GM12878 (cell line): ENCODE results near the gene ARHGAP26. TPM values are rescaled to one million over a fixed set of nuclear protein-coding genes. Genes with fewer than 3 reads are reported as not detected.

Experiments
- ATAC-seq: fragments of 200-7000 bp; cut with Tn5 transposase; 3 replicates; pipeline ENCODE4 v1.9.1; 2020; ENCODE audit warnings: mild to moderate bottlenecking, moderate library complexity
- BruUV-seq: library from RNA; stranded (reverse); fragments of 400-500 nt; replicated peaks from 2 replicates; lab custom pipeline; 2021; lab: Mats Ljungman, UMichigan
- CTCF ChIA-PET: fragments of 300-600 bp; sonication (Branson Sonifier 250); formaldehyde crosslinking; extraction: SDS; loops from one replicate; lab custom pipeline; 2021; ENCODE audit warnings: inconsistent platforms; lab: Yijun Ruan, JAX
- POLR2A ChIA-PET: fragments of 350-600 bp; formaldehyde crosslinking; extraction: SDS; loops from one replicate; lab custom pipeline; 2021; ENCODE audit warnings: inconsistent platforms; lab: Charles Lee
- RAD21 ChIA-PET: fragments of 300-600 bp; sonication (Branson Sonifier 250); formaldehyde crosslinking; loops from one replicate; lab custom pipeline; 2023; ENCODE audit warnings: antibody characterized with exemption; ENCODE audit not compliant: unreplicated experiment; lab: Charles Lee
- SMC1A ChIA-PET: fragments of 300-600 bp; sonication (Branson Sonifier 250); formaldehyde crosslinking; loops from one replicate; lab custom pipeline; 2023; ENCODE audit not compliant: unreplicated experiment, uncharacterized antibody; lab: Charles Lee
- DNase-seq: peaks from one replicate; pipeline ENCODE4 v3.0.0-alpha.2; 2011; ENCODE audit warnings: low read depth, low spot score
- FAIRE-seq: peaks from 3 replicates; lab custom pipeline; 2011; peaks lifted over from hg19 to GRCh38; lab: Jason Lieb, UNC
- H2AFZ ChIP-seq: 2 replicates; pipeline ENCODE4 v1.6.0; 2011; ENCODE audit warnings: low read depth, low read length, control low read depth; ENCODE audit not compliant: control insufficient read depth
- H3K27ac ChIP-seq: 2 replicates; pipeline ENCODE4 v1.5.1; 2011; ENCODE audit warnings: control low read depth; ENCODE audit not compliant: control insufficient read depth, insufficient read depth
- H3K27me3 ChIP-seq, 2 experiments: replicated peaks in 1 of 2; 2 replicates each; pipeline versions ENCODE4 v1.6.0 to v1.6.1; 2011; ENCODE audit warnings: low read length in 1 of 2; ENCODE audit not compliant: control insufficient read depth in 2 of 2, insufficient read depth in 2 of 2
- H3K36me3 ChIP-seq, 2 experiments: 2 replicates each; pipeline ENCODE4 v1.5.1; 2011; ENCODE audit warnings: low read length in 1 of 2; ENCODE audit not compliant: control insufficient read depth in 2 of 2, insufficient read depth in 2 of 2
- H3K4me1 ChIP-seq: 2 replicates; pipeline ENCODE4 v1.6.1; 2011; ENCODE audit warnings: mild to moderate bottlenecking, low read length, moderate library complexity, mixed read lengths; ENCODE audit not compliant: control insufficient read depth, insufficient read depth
- H3K4me2 ChIP-seq: 2 replicates; pipeline ENCODE4 v1.6.0; 2011; ENCODE audit warnings: control low read depth; ENCODE audit not compliant: control insufficient read depth, insufficient read depth
- H3K4me3 ChIP-seq: fragments of 200-600 bp; sonication (generic); 2 replicates; pipeline ENCODE4 v1.5.1; 2016
- H3K79me2 ChIP-seq: 2 replicates; pipeline ENCODE4 v1.6.0; 2011; ENCODE audit warnings: low read length; ENCODE audit not compliant: control insufficient read depth, insufficient read depth
- H3K9ac ChIP-seq: 2 replicates; pipeline ENCODE4 v1.8.0; 2011; ENCODE audit warnings: low read length, control low read depth, mixed read lengths; ENCODE audit not compliant: control insufficient read depth, insufficient read depth
- H3K9me3 ChIP-seq: replicated peaks from 3 replicates; pipeline ENCODE4 v1.5.1; 2011; ENCODE audit warnings: mild to moderate bottlenecking, low read length; ENCODE audit not compliant: control insufficient read depth, insufficient read depth
- H4K20me1 ChIP-seq: 2 replicates; pipeline ENCODE4 v1.6.0; 2011; ENCODE audit not compliant: control insufficient read depth, insufficient read depth
- CBX5 ChIP-seq: sonication (generic); IDR thresholded peaks from 2 replicates; pipeline ENCODE4 v1.6.1; 2016; ENCODE audit warnings: low read depth, moderate library complexity, mild to moderate bottlenecking, inconsistent platforms
- TBL1XR1 ChIP-seq: IDR thresholded peaks from 2 replicates; pipeline ENCODE4 v1.6.1; 2012; ENCODE audit warnings: low read depth, low read length, improper control_type of control experiment
- WGBS: methylation state at CpG from one replicate; pipeline ENCODE4 v1.1.6; 2016; ENCODE audit warnings: low lambda C conversion rate; ENCODE audit not compliant: insufficient replicate concordance, insufficient coverage; ENCODE audit errors: missing lambda C conversion rate; 5-methylcytosine and 5-hydroxymethylcytosine counted together
- in situ Hi-C: fragments of 300-500 bp; cut with MboI; formaldehyde crosslinking; loops from 9 replicates; pipeline ENCODE4 v1.14.3; 2018; ENCODE audit warnings: mixed read lengths
- intact Hi-C: fragments of 100-400 bp; cut with micrococcal nuclease; formaldehyde crosslinking; loops from one replicate; pipeline ENCODE4 v1.14.2; 2022; ENCODE audit not compliant: unreplicated experiment
- polyA plus RNA-seq, 11 experiments: library from polyadenylated mRNA; depleted of rRNA in 4 of 11; unstranded in 6 of 11; stranded (reverse) in 5 of 11; fragments of >200 nt; fragmentation: Nextera tagmentation in 4 of 11; fragmentation: Illumina TruSeq in 1 of 11; extraction: Ambion mirVana in 4 of 11; extraction: Trizol in 1 of 11; gene quantifications; 1 replicate in 1 of 11; 2 replicates in 10 of 11; pipeline versions ENCODE4 v1.2.1 to v1.2.3, GENCODE V29; 2011 to 2016; ENCODE audit warnings: inconsistent platforms in 2 of 11, missing spikeins in 2 of 11, low read depth in 1 of 11
- total RNA-seq, 4 experiments: library from RNA; depleted of rRNA in 3 of 4; stranded (reverse); fragments of >200 nt in 3 of 4; fragmentation: Illumina TruSeq in 1 of 4; extraction: Trizol in 1 of 4; gene quantifications; 2 replicates each; pipeline versions ENCODE4 v1.2.1 to v1.2.3, GENCODE V29; 2013 to 2021
- TF ChIP-seq, protein P1 (sequence below): IDR thresholded peaks from 2 replicates; pipeline ENCODE4 v1.6.1; 2012; ENCODE audit warnings: mild to moderate bottlenecking, low read depth, low read length
- TF ChIP-seq, protein P2 (sequence below): fragments of 450-650 bp; IDR thresholded peaks from 2 replicates; pipeline ENCODE4 v1.6.1; 2017; ENCODE audit warnings: mild to moderate bottlenecking, moderate library complexity

The ARHGAP26 gene
- total and polyA plus RNA-seq, 10 of the 15 experiments (the other 5 are each of a cell fraction or from before 2014, with no cell fraction given) = 9.4 to 41.5 (median 19.3) TPM

DNA sequence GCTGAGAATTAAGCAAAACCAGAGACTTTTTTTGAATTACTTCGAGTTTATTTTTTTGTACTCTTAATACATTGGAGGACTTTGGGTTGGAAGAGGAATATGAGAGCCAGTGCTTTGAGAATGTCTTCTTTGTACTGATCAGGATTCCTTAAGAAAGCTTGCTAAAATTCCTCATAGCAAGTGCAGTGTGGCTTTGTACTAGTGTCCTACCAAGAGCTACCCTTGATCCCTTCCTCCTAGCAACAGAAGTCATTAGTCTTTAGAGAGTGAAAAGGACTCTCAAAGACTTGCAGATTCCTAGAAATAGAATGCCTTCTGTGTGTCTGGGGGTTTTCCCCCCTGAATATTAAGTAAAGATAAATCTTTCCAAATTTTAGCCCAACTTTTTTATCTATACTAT lies 276.1 kb downstream of the ARHGAP26 start (continued):
- TF ChIP-seq, protein P1, sequence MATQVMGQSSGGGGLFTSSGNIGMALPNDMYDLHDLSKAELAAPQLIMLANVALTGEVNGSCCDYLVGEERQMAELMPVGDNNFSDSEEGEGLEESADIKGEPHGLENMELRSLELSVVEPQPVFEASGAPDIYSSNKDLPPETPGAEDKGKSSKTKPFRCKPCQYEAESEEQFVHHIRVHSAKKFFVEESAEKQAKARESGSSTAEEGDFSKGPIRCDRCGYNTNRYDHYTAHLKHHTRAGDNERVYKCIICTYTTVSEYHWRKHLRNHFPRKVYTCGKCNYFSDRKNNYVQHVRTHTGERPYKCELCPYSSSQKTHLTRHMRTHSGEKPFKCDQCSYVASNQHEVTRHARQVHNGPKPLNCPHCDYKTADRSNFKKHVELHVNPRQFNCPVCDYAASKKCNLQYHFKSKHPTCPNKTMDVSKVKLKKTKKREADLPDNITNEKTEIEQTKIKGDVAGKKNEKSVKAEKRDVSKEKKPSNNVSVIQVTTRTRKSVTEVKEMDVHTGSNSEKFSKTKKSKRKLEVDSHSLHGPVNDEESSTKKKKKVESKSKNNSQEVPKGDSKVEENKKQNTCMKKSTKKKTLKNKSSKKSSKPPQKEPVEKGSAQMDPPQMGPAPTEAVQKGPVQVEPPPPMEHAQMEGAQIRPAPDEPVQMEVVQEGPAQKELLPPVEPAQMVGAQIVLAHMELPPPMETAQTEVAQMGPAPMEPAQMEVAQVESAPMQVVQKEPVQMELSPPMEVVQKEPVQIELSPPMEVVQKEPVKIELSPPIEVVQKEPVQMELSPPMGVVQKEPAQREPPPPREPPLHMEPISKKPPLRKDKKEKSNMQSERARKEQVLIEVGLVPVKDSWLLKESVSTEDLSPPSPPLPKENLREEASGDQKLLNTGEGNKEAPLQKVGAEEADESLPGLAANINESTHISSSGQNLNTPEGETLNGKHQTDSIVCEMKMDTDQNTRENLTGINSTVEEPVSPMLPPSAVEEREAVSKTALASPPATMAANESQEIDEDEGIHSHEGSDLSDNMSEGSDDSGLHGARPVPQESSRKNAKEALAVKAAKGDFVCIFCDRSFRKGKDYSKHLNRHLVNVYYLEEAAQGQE = no peak
- no peak for TF ChIP-seq CBX5
- TF ChIP-seq TBL1XR1 = no peak

DNA sequence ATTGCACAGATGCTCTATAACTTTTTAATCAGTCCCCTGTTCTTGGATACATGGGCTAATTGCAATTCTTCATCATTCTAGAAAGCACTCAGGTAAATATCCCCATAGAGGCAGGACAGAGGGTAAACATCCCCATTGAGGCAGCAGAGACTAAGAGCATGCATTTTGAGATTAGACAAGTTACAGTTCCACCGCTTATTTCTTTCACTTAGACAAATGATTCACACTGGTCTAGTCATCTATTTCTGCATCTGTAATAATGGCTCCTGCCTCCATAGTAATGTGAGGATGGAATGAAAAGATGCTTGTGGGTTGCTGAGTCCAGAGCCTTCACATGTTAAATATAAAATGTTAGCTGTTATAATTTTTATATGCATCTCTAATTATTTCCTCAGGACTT lies 276.9 kb downstream of the ARHGAP26 start:
- FAIRE-seq = no peak
- intact Hi-C loops = no loop called here
- ATAC-seq = no peak; the same call in 2 of the 3 replicates

More for the DNA sequence above, 276.9 kb downstream of the ARHGAP26 start:
- 38% methylated on average over 1 of the region's 1 CpG for WGBS
- no peaks in the 10 kb centered on the region for H3K27me3 ChIP-seq
- H4K20me1 ChIP-seq = no peaks in the 10 kb centered on the region
- H3K27ac ChIP-seq = no peak overlapping the region
- ChIA-PET RAD21 (no interaction called here), CTCF (no interaction called here), SMC1A (interaction anchor here (1.3 to 24.2 kb wide), 3 partner anchors 8 to 23 kb away, joined by 3 to 441 read pairs (median 4); no protein-coding TSS in a partner anchor)
- peaks cover 0 to 3% of the 10 kb centered on the region in 2 experiments; a peak in 1 of 4 replicates for H3K36me3 ChIP-seq
- H3K4me2 ChIP-seq = no peak overlapping the region
- H3K4me1 ChIP-seq = peaks cover 7% of the 10 kb centered on the region
- in situ Hi-C loops = no loop called here
- no peak overlapping the region for H2AFZ ChIP-seq
- no peak for TF ChIP-seq CBX5
- TF ChIP-seq, protein P2, sequence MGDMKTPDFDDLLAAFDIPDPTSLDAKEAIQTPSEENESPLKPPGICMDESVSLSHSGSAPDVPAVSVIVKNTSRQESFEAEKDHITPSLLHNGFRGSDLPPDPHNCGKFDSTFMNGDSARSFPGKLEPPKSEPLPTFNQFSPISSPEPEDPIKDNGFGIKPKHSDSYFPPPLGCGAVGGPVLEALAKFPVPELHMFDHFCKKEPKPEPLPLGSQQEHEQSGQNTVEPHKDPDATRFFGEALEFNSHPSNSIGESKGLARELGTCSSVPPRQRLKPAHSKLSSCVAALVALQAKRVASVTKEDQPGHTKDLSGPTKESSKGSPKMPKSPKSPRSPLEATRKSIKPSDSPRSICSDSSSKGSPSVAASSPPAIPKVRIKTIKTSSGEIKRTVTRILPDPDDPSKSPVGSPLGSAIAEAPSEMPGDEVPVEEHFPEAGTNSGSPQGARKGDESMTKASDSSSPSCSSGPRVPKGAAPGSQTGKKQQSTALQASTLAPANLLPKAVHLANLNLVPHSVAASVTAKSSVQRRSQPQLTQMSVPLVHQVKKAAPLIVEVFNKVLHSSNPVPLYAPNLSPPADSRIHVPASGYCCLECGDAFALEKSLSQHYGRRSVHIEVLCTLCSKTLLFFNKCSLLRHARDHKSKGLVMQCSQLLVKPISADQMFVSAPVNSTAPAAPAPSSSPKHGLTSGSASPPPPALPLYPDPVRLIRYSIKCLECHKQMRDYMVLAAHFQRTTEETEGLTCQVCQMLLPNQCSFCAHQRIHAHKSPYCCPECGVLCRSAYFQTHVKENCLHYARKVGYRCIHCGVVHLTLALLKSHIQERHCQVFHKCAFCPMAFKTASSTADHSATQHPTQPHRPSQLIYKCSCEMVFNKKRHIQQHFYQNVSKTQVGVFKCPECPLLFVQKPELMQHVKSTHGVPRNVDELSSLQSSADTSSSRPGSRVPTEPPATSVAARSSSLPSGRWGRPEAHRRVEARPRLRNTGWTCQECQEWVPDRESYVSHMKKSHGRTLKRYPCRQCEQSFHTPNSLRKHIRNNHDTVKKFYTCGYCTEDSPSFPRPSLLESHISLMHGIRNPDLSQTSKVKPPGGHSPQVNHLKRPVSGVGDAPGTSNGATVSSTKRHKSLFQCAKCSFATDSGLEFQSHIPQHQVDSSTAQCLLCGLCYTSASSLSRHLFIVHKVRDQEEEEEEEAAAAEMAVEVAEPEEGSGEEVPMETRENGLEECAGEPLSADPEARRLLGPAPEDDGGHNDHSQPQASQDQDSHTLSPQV = no peak
- TF ChIP-seq, all 136 proteins: peak for 0
- no peaks in the 10 kb centered on the region for H3K9me3 ChIP-seq
- H3K4me3 ChIP-seq = no peak overlapping the region
- H3K9ac ChIP-seq = no peak overlapping the region
- BruUV-seq = no TSS peak
- H3K79me2 ChIP-seq = no peaks in the 10 kb centered on the region; the same call in 1 of the 2 replicates
- DNase-seq = no peak
- POLR2A ChIA-PET = no interaction called here
